Activated effector memory CD4-positive, alpha-beta T cell treated with anti-CD3 and anti-CD28 coated beads, Interleukin-2, amount 50 U/mL, for 16 hours (primary cell): ENCODE results near the gene CLEC4M.
A peak's percentile ranks its signal among the peaks of the same experiment; 100 is the strongest.
"Not testable (repeated sequence)": the region's sequence is repeated elsewhere in the genome, so short reads cannot be mapped to it uniquely, and the experiment has no call there.

Source experiments
- DNase-seq: peaks from one replicate; pipeline ENCODE4 v3.0.0-alpha.2; 2020

The CLEC4M gene

GRCh38 chr19:7742991-7743390 lies 20.1 kb upstream of the CLEC4M start:
- DNase-seq: no peak

- DNase-seq: no peak
Observed at GRCh38 chr19:7743425-7743841, 19.6 kb upstream of the CLEC4M start.

- DNase-seq: no peak
Observed at GRCh38 chr19:7744199-7744786, 18.8 kb upstream of the CLEC4M start.

- no peak for DNase-seq
Observed at GRCh38 chr19:7744871-7745650, 18.0 kb upstream of the CLEC4M start.

- not testable (repeated sequence) for DNase-seq
Observed at GRCh38 chr19:7746306-7746705, 16.7 kb upstream of the CLEC4M start.

GRCh38 chr19:7746903-7747884 lies 15.8 kb upstream of the CLEC4M start, which contains the start of gene CD209:
TSS of gene CD209 (minus strand) at chr19:7747534. CDS start at chr19:7747511, 23 bp downstream.
- no peak for DNase-seq

- no peak for DNase-seq
Observed at GRCh38 chr19:7748171-7748570, 14.9 kb upstream of the CLEC4M start.

- DNase-seq: no peak
Observed at GRCh38 chr19:7748756-7749155, 14.3 kb upstream of the CLEC4M start.

GRCh38 chr19:7751157-7751783 lies 11.8 kb upstream of the CLEC4M start:
- peak; percentile 73 for DNase-seq

GRCh38 chr19:7756258-7756657 lies 6.8 kb upstream of the CLEC4M start:
- DNase-seq: peak; percentile 4

- DNase-seq: peak; percentile 24
Observed at GRCh38 chr19:7757358-7757757, 5.7 kb upstream of the CLEC4M start.

GRCh38 chr19:7759156-7759555 lies 3.9 kb upstream of the CLEC4M start:
- no peak for DNase-seq

GRCh38 chr19:7763696-7764095 lies 653 bp downstream of the CLEC4M start:
- no peak for DNase-seq

GRCh38 chr19:7764157-7764556 lies 1.1 kb downstream of the CLEC4M start:
- DNase-seq: not testable (repeated sequence)

- not testable (repeated sequence) for DNase-seq
Observed at GRCh38 chr19:7765043-7765442, 2.0 kb downstream of the CLEC4M start.

GRCh38 chr19:7766535-7766934 lies 3.5 kb downstream of the CLEC4M start:
- DNase-seq: no peak

- no peak for DNase-seq
Observed at GRCh38 chr19:7767487-7767886, 4.4 kb downstream of the CLEC4M start.

- DNase-seq: no peak
Observed at GRCh38 chr19:7769171-7769570, 6.1 kb downstream of the CLEC4M start.

- no peak for DNase-seq
Observed at GRCh38 chr19:7771072-7771471, 8.0 kb downstream of the CLEC4M start.

- no peak for DNase-seq
Observed at GRCh38 chr19:7772752-7773291, 9.8 kb downstream of the CLEC4M start.

GRCh38 chr19:7773841-7774240 lies 10.8 kb downstream of the CLEC4M start:
- no peak for DNase-seq

GRCh38 chr19:7775761-7776160 lies 12.7 kb downstream of the CLEC4M start:
- no peak for DNase-seq
